ENCODE results near the gene MYCBP. TPM values are rescaled to one million over a fixed set of nuclear protein-coding genes. Genes with fewer than 3 reads are reported as not detected.

Gene MYCBP
- total and polyA plus RNA-seq, 2 of the 13 experiments (the other 11 are each of a cell fraction or from before 2014, with no cell fraction given), result 11.4 to 30.4 TPM

- in situ Hi-C loops (cut with HindIII; ENCODE audit: extremely low pct_ligation_motif_present, low pct_unique_long_range_greater_than_20kb) (no loop called here), intact Hi-C loops (cut with micrococcal nuclease; ENCODE audit: unreplicated experiment) (no loop called here)
- ChIA-PET CTCF (ENCODE audit: low intra/inter-chr PET ratio, low total read pairs) (no interaction called here), POLR2A (no interaction called here)
- H3K9ac ChIP-seq (ENCODE audit: insufficient read depth, low read depth, low read length), result no peak overlapping the region
- ATAC-seq, result no peak
- H3K36me3 ChIP-seq (replicated peaks in 1 of 2; ENCODE audit: control insufficient read depth in 1 of 2, insufficient read depth in 2 of 2, low read length in 2 of 2), result peaks cover 13 to 34% of the 10 kb centered on the region in 2 experiments
- DNase-seq (ENCODE audit: low spot score), result no peak
- 88% methylated on average over 4 of the region's 4 CpGs for WGBS (ENCODE audit: low lambda C conversion rate)
- no peaks in the 10 kb centered on the region for H3K27me3 ChIP-seq (ENCODE audit: control insufficient read depth in 1 of 2, insufficient read depth in 2 of 2, low read length in 2 of 2)
- FAIRE-seq, result no peak
- H4K20me1 ChIP-seq (ENCODE audit: insufficient read depth, low read length), result no peaks in the 10 kb centered on the region
- H3K4me3 ChIP-seq (replicated peaks in 1 of 3; ENCODE audit: insufficient read depth in 1 of 3, low read depth in 2 of 3, low read length in 3 of 3), result no peak overlapping the region
- TF ChIP-seq ZNF543 (CRISPR knock-in tag; IDR thresholded peaks at IDR 0.05) (no peak), RBFOX2 (IDR thresholded peaks at IDR 0.05; ENCODE audit: low read depth, low read length) (0 out of 2 replicates have a peak, but pooled peaks have one; percentile 15)
- H3K9me3 ChIP-seq (ENCODE audit: low read length), result no peaks in the 10 kb centered on the region
- no TSS peak for BruUV-seq (replicated peaks)
- H3K79me2 ChIP-seq (ENCODE audit: insufficient read depth, low read length), result peaks cover 21% of the 10 kb centered on the region
- H3K4me2 ChIP-seq (ENCODE audit: low read depth, low read length), result no peak overlapping the region
- H2AFZ ChIP-seq (ENCODE audit: low read length), result no peak overlapping the region
- H3K27ac ChIP-seq (ENCODE audit: extremely low read length, insufficient read depth, low read length), result no peak overlapping the region
- peaks cover 13% of the 10 kb centered on the region for H3K4me1 ChIP-seq (ENCODE audit: insufficient read depth, low read length)
Observed at GRCh38 chr1:38852780-38853179, 20.4 kb downstream of the MYCBP start.

- in situ Hi-C loops (cut with HindIII; ENCODE audit: extremely low pct_ligation_motif_present, low pct_unique_long_range_greater_than_20kb) (no loop called here), intact Hi-C loops (cut with micrococcal nuclease; ENCODE audit: unreplicated experiment) (no loop called here)
- DNase-seq (ENCODE audit: low spot score) (no peak), FAIRE-seq (no peak), ATAC-seq (no peak)
- WGBS (ENCODE audit: low lambda C conversion rate), result 90% methylated on average over 1 of the region's 1 CpG
- Histone ChIP-seq H3K27ac (ENCODE audit: extremely low read length, insufficient read depth, low read length) (no peak overlapping the region), H2AFZ (ENCODE audit: low read length) (no peak overlapping the region), H3K27me3 (ENCODE audit: control insufficient read depth in 1 of 2, insufficient read depth in 2 of 2, low read length in 2 of 2) (no peaks in the 10 kb centered on the region), H4K20me1 (ENCODE audit: insufficient read depth, low read length) (no peaks in the 10 kb centered on the region), H3K4me2 (ENCODE audit: low read depth, low read length) (no peak overlapping the region), H3K9me3 (ENCODE audit: low read length) (no peaks in the 10 kb centered on the region), H3K4me1 (ENCODE audit: insufficient read depth, low read length) (no peaks in the 10 kb centered on the region), H3K4me3 (replicated peaks in 1 of 3; ENCODE audit: insufficient read depth in 1 of 3, low read depth in 2 of 3, low read length in 3 of 3) (no peak overlapping the region), H3K79me2 (ENCODE audit: insufficient read depth, low read length) (no peaks in the 10 kb centered on the region), H3K9ac (ENCODE audit: insufficient read depth, low read depth, low read length) (no peak overlapping the region), H3K36me3 (replicated peaks in 1 of 2; ENCODE audit: control insufficient read depth in 1 of 2, insufficient read depth in 2 of 2, low read length in 2 of 2) (peaks cover 8 to 47% of the 10 kb centered on the region in 2 experiments)
- CTCF ChIA-PET (ENCODE audit: low intra/inter-chr PET ratio, low total read pairs), result no interaction called here
- POLR2A ChIA-PET, result no interaction called here
- no TSS peak for BruUV-seq (replicated peaks)
- no peak for TF ChIP-seq SALL2 (CRISPR knock-in tag; IDR thresholded peaks at IDR 0.05)
- no peak for TF ChIP-seq ZNF510 (CRISPR knock-in tag; IDR thresholded peaks at IDR 0.05; ENCODE audit: low read depth)
- TF ChIP-seq FIP1L1 (IDR thresholded peaks at IDR 0.05; ENCODE audit: borderline replicate concordance, insufficient read depth, low read depth, low read length), result no peak
- TF ChIP-seq, protein P1, sequence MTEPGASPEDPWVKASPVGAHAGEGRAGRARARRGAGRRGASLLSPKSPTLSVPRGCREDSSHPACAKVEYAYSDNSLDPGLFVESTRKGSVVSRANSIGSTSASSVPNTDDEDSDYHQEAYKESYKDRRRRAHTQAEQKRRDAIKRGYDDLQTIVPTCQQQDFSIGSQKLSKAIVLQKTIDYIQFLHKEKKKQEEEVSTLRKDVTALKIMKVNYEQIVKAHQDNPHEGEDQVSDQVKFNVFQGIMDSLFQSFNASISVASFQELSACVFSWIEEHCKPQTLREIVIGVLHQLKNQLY (CRISPR knock-in tag; IDR thresholded peaks at IDR 0.05), result no peak
- TF ChIP-seq ELK4 (CRISPR knock-in tag; IDR thresholded peaks at IDR 0.05; ENCODE audit: borderline replicate concordance), result no peak
- TF ChIP-seq AHR (CRISPR knock-in tag; IDR thresholded peaks at IDR 0.05), result no peak
- TF ChIP-seq ZBTB4 (CRISPR knock-in tag; IDR thresholded peaks at IDR 0.05; ENCODE audit: borderline replicate concordance), result no peak
- TF ChIP-seq NR2C2 (CRISPR knock-in tag; IDR thresholded peaks at IDR 0.05; ENCODE audit: borderline replicate concordance), result no peak
- no peak for TF ChIP-seq ZNF18 (CRISPR knock-in tag; IDR thresholded peaks at IDR 0.05; ENCODE audit: insufficient replicate concordance)
- TF ChIP-seq STAG1 (CRISPR knock-in tag; IDR thresholded peaks at IDR 0.05), result no peak
Observed at GRCh38 chr1:38848071-38848470, 25.1 kb downstream of the MYCBP start.

Measured in HepG2 (cell line).